GM10266 (cell line): ENCODE results near the gene TRPV6.

Source experiments
- DNase-seq: peaks from one replicate; pipeline ENCODE4 v3.0.0; 2012; ENCODE audit errors: extremely low spot score
- TF ChIP-seq, protein P1 (sequence below): IDR thresholded peaks from 2 replicates; pipeline ENCODE4 v1.5.1; 2012; ENCODE audit warnings: mild to moderate bottlenecking, low read depth; ENCODE audit not compliant: control insufficient read depth, insufficient read depth; ENCODE audit errors: missing control alignments

TRPV6 gene

GRCh38 chr7:142892951-142893350, 7.4 kb upstream of the TRPV6 start:
- TF ChIP-seq, protein P1, sequence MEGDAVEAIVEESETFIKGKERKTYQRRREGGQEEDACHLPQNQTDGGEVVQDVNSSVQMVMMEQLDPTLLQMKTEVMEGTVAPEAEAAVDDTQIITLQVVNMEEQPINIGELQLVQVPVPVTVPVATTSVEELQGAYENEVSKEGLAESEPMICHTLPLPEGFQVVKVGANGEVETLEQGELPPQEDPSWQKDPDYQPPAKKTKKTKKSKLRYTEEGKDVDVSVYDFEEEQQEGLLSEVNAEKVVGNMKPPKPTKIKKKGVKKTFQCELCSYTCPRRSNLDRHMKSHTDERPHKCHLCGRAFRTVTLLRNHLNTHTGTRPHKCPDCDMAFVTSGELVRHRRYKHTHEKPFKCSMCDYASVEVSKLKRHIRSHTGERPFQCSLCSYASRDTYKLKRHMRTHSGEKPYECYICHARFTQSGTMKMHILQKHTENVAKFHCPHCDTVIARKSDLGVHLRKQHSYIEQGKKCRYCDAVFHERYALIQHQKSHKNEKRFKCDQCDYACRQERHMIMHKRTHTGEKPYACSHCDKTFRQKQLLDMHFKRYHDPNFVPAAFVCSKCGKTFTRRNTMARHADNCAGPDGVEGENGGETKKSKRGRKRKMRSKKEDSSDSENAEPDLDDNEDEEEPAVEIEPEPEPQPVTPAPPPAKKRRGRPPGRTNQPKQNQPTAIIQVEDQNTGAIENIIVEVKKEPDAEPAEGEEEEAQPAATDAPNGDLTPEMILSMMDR = no peak
- DNase-seq = no peak

GRCh38 chr7:142891490-142892082, 6.0 kb upstream of the TRPV6 start:
- DNase-seq = no peak
- TF ChIP-seq, protein P1 = no peak

DNA sequence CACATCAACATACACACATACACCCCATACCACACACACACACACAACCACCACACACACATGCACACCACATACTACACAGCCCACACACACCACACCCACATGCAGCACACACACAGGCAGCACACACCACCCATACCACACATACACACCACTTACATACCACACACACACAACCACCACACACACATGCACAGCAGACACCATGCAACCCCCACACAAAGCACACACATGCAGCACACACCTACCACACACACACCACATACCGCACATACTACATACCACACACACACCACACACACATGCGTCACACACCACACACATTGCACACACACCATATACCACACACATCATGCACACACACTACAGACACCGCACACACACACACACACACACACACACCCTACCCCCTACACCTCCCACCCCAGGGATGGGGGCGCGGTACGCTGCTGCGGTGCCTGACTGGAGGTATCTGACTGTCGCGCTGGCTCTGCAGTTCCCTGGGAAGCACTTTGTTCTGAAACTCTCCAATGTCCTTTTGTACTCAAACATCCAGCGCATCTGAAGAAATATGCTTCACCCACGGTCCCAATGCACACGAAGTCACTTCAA, 5.4 kb upstream of the TRPV6 start:
- TF ChIP-seq, protein P1 = no peak

DNA sequence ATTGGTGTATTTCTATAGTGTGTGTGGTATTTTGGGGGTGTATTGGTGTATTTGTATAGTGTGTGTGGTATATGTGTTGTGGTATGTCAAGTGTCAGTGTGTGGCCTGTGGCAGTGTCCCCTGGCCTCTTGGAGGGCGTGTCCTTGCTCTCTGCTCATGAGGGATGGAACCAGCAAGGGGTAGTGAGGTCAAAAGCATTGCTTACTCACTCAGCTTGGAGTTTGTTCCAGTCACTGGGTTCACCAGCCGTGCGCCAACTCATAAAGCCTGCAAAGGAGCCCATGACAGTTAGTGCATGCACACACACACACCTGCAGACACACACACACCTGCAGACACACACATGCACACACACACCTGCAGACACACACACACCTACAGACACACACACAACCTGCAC, 4.3 kb upstream of the TRPV6 start:
- TF ChIP-seq, protein P1 = no peak
- DNase-seq = no peak

More for the DNA sequence above, 5.4 kb upstream of the TRPV6 start:
- no peak for DNase-seq

DNA sequence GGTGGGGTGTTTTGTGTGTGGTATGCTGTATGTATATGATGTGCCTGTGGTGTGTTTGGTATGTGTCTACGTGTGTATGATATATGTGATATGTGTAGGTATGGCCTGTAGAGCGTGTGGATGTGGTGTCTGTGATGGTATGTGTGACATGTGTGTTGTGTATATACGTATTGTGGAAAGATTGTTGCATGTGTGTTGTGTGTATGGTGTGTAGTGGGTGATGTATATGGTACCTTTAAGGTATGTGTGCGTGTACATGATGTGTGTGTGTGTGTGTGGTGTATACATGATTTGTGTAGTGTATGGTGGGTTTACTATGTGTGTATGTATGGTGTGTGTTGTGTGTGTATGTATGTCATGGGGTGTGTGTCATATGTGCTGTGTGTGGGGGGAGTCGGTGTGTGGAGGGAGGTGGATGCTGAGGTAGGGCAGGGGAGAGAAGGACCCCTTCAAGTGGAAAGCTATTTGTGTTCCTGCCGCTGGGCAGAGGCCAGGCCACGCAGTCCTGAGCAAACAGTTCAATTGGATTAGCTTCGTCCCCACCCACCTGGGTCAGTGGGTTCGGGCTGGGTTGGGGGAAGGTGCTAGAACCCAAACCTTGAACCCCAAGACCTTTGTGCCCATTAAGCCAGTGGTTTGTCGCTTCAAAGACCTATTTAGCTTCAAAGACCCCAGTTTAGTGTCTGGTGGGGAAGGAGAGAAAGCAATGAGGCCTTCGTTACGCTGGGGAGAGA, 1.9 kb upstream of the TRPV6 start:
- no peak for DNase-seq
- TF ChIP-seq, protein P1 = no peak

- TF ChIP-seq, protein P1 = no peak
- DNase-seq = no peak
Observed at GRCh38 chr7:142886866-142887265, 1.3 kb upstream of the TRPV6 start.

- DNase-seq = no peak
- TF ChIP-seq, protein P1 = no peak
Observed at GRCh38 chr7:142884286-142884640, 1.3 kb downstream of the TRPV6 start.
